ENCODE results near the gene WFDC1.

DNA sequence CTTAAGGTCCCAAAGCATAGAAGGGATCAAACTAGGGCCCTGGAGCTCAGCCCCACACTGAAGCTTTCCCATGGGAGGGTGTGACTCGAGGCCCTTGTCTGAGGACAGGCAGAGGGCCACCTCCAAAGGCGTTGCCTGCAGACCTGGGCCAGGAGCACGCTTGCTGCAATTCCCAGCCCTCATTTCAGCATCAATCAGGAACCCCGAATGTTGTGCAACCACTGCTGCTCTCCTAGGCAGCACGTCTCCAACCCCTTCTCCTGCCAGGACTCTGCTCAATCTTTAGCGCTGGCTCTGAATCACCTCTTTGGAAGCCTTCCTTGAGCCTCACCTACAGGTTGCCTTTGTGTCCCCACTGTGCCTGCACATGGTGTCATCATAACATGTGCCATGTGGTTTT lies 59.6 kb downstream of the WFDC1 start:
- TF ChIP-seq, protein P1, sequence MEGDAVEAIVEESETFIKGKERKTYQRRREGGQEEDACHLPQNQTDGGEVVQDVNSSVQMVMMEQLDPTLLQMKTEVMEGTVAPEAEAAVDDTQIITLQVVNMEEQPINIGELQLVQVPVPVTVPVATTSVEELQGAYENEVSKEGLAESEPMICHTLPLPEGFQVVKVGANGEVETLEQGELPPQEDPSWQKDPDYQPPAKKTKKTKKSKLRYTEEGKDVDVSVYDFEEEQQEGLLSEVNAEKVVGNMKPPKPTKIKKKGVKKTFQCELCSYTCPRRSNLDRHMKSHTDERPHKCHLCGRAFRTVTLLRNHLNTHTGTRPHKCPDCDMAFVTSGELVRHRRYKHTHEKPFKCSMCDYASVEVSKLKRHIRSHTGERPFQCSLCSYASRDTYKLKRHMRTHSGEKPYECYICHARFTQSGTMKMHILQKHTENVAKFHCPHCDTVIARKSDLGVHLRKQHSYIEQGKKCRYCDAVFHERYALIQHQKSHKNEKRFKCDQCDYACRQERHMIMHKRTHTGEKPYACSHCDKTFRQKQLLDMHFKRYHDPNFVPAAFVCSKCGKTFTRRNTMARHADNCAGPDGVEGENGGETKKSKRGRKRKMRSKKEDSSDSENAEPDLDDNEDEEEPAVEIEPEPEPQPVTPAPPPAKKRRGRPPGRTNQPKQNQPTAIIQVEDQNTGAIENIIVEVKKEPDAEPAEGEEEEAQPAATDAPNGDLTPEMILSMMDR (conservative IDR thresholded peaks at IDR 0.05; ENCODE audit: low read length), result no peak
- no peak for TF ChIP-seq EZH2phosphoT487 (IDR thresholded peaks at IDR 0.05; ENCODE audit: borderline replicate concordance, low read depth, low read length)

Data from OCI-LY7 (cell line).